ENCODE results near the gene RASAL1.

DNA sequence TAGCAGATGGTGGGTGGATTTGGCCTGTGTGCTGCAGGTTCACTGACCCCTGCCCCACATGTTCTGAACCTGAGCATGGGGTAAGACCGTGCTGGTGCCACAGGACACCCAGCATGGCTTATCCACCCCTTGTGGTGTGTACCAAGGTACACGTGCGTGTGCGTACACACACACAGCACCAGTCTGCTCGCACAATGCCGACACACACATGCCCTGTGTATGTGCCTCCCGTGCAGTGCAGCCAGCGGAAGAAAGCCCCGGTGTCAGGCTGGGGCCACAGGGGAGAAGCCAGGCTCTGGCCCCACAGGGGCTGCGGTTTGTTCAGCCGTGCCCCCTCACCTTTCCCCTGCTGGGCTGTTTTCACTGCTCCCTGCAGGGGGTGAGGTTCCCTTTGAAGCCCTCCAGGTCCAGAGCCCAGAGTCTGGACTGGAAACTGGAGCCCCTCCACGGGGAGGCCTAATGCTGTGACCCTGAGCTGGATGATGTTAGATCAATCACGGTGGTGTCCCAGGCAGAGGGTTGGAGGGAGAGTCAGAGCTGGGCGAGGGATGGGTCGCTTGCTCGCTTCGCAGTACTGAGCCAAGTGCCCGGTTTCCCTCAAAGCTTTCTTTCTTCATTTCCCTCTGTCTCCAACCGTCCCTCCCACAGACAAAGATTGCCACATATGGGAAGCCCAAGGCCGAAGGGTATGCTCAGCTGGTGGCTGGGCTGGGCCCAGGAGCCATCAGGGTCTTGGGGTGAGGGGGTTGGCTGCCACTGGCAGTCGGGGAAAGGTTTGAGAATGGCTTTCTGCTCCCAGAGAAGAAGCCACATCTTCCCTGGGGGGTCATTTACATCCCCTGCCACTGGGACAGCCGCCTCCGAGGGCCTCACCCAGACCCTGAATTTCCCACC is 72.8 kb downstream of the RASAL1 start:
- TF ChIP-seq, protein P1, sequence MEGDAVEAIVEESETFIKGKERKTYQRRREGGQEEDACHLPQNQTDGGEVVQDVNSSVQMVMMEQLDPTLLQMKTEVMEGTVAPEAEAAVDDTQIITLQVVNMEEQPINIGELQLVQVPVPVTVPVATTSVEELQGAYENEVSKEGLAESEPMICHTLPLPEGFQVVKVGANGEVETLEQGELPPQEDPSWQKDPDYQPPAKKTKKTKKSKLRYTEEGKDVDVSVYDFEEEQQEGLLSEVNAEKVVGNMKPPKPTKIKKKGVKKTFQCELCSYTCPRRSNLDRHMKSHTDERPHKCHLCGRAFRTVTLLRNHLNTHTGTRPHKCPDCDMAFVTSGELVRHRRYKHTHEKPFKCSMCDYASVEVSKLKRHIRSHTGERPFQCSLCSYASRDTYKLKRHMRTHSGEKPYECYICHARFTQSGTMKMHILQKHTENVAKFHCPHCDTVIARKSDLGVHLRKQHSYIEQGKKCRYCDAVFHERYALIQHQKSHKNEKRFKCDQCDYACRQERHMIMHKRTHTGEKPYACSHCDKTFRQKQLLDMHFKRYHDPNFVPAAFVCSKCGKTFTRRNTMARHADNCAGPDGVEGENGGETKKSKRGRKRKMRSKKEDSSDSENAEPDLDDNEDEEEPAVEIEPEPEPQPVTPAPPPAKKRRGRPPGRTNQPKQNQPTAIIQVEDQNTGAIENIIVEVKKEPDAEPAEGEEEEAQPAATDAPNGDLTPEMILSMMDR (IDR thresholded peaks at IDR 0.05), result no peak
- TF ChIP-seq EZH2 (IDR thresholded peaks at IDR 0.05), result no peak
